RWPE2 (cell line): Measurements from ENCODE around the gene FOSB.

Source experiments
- ATAC-seq: fragments of 200-7000 bp; cut with Tn5 transposase; 3 replicates; pipeline ENCODE4 v1.9.1; 2021; ENCODE audit warnings: low read depth
- DNase-seq: peaks from one replicate; pipeline ENCODE4 v3.0.0-alpha.2; 2020; ENCODE audit warnings: low spot score
- H3K27ac ChIP-seq: fragments of 450-650 bp; 2 replicates; pipeline ENCODE4 v1.5.1; 2017; ENCODE audit warnings: mild to moderate bottlenecking; ENCODE audit not compliant: poor library complexity, severe bottlenecking
- H3K27me3 ChIP-seq: fragments of 250-450 bp; sonication (Bioruptor Pico); 2 replicates; pipeline ENCODE4 v1.5.1; 2021; ENCODE audit warnings: mild to moderate bottlenecking, moderate library complexity; ENCODE audit not compliant: insufficient read depth, poor library complexity, severe bottlenecking
- H3K36me3 ChIP-seq: fragments of 250-450 bp; sonication (Bioruptor Pico); 2 replicates; pipeline ENCODE4 v1.5.1; 2020; ENCODE audit warnings: low read depth, mild to moderate bottlenecking, moderate library complexity
- H3K4me1 ChIP-seq: fragments of 250-450 bp; sonication (Bioruptor Pico); 2 replicates; pipeline ENCODE4 v1.5.1; 2021; ENCODE audit warnings: mild to moderate bottlenecking, moderate library complexity; ENCODE audit not compliant: insufficient read depth, poor library complexity, severe bottlenecking
- H3K4me3 ChIP-seq: fragments of 250-450 bp; sonication (Bioruptor Pico); 2 replicates; pipeline ENCODE4 v1.5.1; 2021; ENCODE audit warnings: mild to moderate bottlenecking, moderate library complexity; ENCODE audit not compliant: severe bottlenecking
- H3K9me3 ChIP-seq: fragments of 250-450 bp; sonication (Bioruptor Pico); 2 replicates; pipeline ENCODE4 v1.5.1; 2021; ENCODE audit warnings: mild to moderate bottlenecking, moderate library complexity; ENCODE audit not compliant: severe bottlenecking
- CTCF ChIP-seq: fragments of 450-650 bp; IDR thresholded peaks from one replicate; pipeline ENCODE4 v1.5.1; 2017; ENCODE audit warnings: mild to moderate bottlenecking, moderate library complexity; ENCODE audit not compliant: poor library complexity, severe bottlenecking

The FOSB gene

GRCh38 chr19:45464852-45465441, 2.8 kb upstream of the FOSB start:
- no peak for DNase-seq
- no peaks in the 10 kb centered on the region for H3K9me3 ChIP-seq
- no peak for ATAC-seq
- TF ChIP-seq CTCF = no peak
- no peaks in the 10 kb centered on the region for H3K36me3 ChIP-seq
- no peak overlapping the region for H3K27ac ChIP-seq
- H3K27me3 ChIP-seq = no peaks in the 10 kb centered on the region
- no peaks in the 10 kb centered on the region for H3K4me1 ChIP-seq
- H3K4me3 ChIP-seq = no peak overlapping the region

- no peaks in the 10 kb centered on the region for H3K36me3 ChIP-seq
- ATAC-seq (no peak), DNase-seq (no peak)
- H3K27me3 ChIP-seq = no peaks in the 10 kb centered on the region
- TF ChIP-seq CTCF = no peak
- peaks cover 4% of the 10 kb centered on the region for H3K4me1 ChIP-seq
- peak overlapping the region; percentile 57 for H3K4me3 ChIP-seq
- no peaks in the 10 kb centered on the region for H3K9me3 ChIP-seq
- no peak overlapping the region for H3K27ac ChIP-seq
Measured at GRCh38 chr19:45467115-45467455, 711 bp upstream of the FOSB start.

- peak; percentile 13 for TF ChIP-seq CTCF
- Histone ChIP-seq H3K36me3 (no peaks in the 10 kb centered on the region), H3K9me3 (no peaks in the 10 kb centered on the region), H3K4me3 (peak overlapping the region; percentile 57), H3K4me1 (peaks cover 4% of the 10 kb centered on the region), H3K27ac (peak overlapping the region; percentile 55), H3K27me3 (no peaks in the 10 kb centered on the region)
- no peak for DNase-seq
- ATAC-seq = peak; percentile 15; the same call in 1 of the 3 replicates
Measured at GRCh38 chr19:45468159-45468651, 409 bp downstream of the FOSB start.

GRCh38 chr19:45468803-45469131, 971 bp downstream of the FOSB start:
- Histone ChIP-seq H3K4me3 (peak overlapping the region; percentile 57), H3K4me1 (peaks cover 4% of the 10 kb centered on the region), H3K27ac (peak overlapping the region; percentile 55), H3K36me3 (no peaks in the 10 kb centered on the region), H3K9me3 (no peaks in the 10 kb centered on the region), H3K27me3 (no peaks in the 10 kb centered on the region)
- ATAC-seq = peak; percentile 40
- no peak for DNase-seq
- no peak for TF ChIP-seq CTCF

- peaks cover 4% of the 10 kb centered on the region for H3K4me1 ChIP-seq
- no peaks in the 10 kb centered on the region for H3K36me3 ChIP-seq
- no peaks in the 10 kb centered on the region for H3K27me3 ChIP-seq
- H3K4me3 ChIP-seq = peak overlapping the region; percentile 57
- TF ChIP-seq CTCF = no peak
- DNase-seq = peak; percentile 91
- H3K27ac ChIP-seq = peak overlapping the region; percentile 55
- peak; percentile 75 for ATAC-seq
- no peaks in the 10 kb centered on the region for H3K9me3 ChIP-seq
Measured at GRCh38 chr19:45469132-45469944, 1.5 kb downstream of the FOSB start.
